Measurements from ENCODE around the gene TNFAIP8L3.
"Not testable (repeated sequence)": the region's sequence is repeated elsewhere in the genome, so short reads cannot be mapped to it uniquely, and the experiment has no call there.

The TNFAIP8L3 gene

DNA sequence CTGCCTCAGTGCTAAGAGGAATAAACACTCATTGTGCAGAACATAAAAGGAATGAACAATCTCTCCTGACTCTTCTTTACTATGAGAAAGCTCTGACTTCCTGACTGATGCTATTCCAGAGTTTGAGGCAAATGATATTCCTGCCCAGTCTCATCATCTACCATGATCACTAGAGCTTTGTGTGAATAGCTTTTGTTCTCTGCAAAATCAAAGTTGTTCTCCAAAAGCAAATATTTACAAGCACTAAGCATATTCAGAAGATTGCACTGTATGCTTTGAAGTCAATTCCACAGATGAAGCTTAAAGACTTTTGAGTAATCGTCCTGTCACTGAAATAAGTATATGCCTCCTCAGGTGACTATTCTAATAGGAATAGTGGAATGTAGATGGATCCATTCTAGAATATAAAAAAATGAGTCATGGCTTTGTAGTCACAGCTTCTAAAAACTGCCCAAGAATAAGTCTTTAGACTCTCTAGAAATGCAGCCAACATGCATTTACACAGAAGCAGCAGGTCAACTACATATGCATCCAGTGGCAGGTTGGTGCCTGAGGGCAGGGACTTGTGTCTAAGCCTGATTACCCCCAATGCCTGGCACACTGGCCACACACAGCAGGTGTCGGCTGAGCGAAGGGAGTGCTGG, 34.6 kb downstream of the TNFAIP8L3 start:
- no peak for DNase-seq (ENCODE audit: low read depth in 2 of 2)

DNA sequence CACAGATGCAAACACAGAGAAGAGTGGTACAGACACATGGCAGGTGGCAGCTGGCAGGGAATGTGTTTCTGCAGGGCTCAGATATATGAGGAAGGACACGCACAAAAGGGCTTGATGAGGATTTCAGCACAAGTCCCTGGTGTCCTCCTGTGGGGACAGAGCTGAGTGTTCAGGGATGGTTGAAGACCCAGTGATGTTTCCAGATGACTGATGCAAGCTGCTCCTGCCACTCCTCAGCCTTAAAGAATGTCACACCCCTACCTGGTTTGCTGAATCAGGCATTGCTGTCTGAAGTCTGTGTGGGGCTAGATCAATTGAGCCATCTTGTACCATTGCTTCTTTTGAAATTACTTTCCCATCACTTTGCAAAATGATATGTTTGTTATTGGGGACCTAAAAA, 40.2 kb downstream of the TNFAIP8L3 start:
- DNase-seq (ENCODE audit: low read depth in 2 of 2), result no peak

DNA sequence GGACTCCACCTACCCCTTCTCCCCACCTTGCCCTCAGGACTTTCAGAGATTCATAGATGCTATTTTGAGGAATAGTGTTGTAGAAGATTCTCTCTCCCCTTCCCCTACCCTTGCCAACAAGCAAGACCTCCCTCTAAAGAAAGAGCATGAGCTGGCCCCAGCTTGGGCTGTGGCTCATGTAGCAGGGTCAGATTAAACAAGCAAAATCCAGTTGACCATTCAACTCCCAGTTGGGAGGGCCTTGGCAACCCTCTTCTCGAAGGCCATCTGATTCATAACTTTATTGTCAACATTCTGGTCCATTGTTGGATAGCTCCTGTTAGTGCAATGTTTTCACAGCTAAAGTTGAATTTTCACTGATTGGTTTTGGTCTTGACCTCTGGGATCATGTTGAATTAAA, 41.1 kb downstream of the TNFAIP8L3 start:
- DNase-seq (ENCODE audit: low read depth in 2 of 2), result no peak

DNA sequence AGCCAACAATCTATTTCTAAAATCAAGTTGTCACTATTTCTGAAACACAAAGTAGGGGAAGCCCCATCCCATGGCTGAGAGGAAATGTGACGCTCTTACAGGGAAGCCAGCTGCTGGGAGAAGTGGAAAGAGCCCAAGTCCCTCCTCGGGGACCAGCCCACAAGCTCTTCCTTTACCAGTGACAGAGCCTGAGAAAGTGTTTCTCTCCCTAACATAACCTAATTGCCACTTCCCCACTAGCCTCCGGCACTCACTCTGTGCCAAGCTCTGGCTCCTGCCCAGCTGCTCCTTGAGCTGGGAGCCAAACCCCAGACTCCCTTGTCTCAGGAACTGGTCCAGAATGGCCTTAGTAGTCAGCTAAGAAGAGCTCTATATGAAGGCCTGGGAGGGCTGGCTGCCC, 42.9 kb downstream of the TNFAIP8L3 start:
- DNase-seq (ENCODE audit: low read depth in 2 of 2), result no peak

DNA sequence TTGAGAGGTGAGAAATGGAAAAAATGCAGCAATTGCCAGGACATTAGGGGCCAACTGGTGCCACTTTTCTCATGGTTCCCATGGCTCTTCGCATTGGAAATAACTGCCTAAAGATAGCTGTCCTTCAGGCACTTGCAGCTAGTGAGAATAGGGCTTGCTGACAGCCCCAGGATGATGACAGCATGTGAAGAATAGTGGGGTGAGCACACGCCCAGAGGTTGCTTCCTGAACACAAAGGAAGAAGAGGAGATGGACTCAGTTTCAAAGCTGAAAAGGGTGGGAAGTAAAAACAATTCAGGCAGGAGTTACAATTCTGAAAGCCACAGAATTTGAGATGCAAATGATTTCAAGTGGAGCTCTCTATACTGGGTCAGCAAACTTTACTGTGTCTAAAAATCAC, 45.6 kb downstream of the TNFAIP8L3 start:
- DNase-seq (ENCODE audit: low read depth in 2 of 2), result no peak

DNA sequence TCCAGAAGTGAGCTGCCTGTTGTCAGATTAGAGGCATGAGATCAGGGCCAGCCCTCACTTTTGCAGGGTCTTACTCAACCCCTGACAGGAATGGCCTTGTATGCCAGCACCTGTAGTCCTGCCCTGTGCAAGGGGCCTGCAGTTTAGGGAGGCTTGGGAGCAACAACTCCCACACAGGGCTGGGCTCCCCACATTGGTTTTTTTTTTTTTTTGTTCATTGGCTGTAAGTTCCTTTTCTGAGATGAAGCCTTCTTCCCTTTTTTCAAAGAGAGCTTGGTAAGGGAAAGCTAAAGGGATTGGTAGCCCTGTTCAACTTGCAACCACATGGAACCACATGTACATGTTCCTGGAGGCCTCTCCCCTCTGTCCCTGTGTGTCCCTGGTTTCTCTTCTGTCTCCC, 46.4 kb downstream of the TNFAIP8L3 start:
- DNase-seq (ENCODE audit: low read depth in 2 of 2), result no peak

DNA sequence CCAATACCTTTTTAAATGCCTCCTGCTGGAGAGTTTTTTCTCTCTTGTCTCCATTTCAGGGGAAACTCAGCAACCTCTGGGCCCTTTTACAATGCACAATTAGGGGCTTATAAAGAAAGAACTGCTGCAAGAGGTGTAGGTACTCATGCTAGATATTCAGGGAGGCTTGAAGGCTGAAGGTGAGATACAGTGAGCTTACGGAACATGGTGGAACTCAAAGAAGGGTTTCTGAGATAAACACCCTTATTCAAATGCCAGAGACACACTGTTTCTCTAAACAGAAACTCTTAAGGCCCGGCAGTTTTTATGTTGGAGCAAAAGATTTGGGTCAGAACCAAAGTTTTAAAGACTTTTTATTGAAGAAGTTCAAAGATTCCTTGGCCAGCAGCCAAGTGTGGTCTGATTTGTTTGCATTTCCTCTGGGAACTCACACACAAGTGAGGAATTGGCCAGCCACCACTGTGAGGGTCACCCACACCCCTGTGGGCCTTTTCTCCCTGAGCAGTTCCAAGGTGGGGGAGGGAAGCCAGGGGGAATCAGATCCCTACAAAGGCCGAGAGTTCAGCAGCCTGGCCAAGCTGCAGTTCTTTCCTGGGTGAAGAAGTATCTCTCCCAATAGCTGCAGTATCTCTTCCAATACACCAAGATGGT, 47.8 kb downstream of the TNFAIP8L3 start:
- no peak for DNase-seq (ENCODE audit: low read depth in 2 of 2)

DNA sequence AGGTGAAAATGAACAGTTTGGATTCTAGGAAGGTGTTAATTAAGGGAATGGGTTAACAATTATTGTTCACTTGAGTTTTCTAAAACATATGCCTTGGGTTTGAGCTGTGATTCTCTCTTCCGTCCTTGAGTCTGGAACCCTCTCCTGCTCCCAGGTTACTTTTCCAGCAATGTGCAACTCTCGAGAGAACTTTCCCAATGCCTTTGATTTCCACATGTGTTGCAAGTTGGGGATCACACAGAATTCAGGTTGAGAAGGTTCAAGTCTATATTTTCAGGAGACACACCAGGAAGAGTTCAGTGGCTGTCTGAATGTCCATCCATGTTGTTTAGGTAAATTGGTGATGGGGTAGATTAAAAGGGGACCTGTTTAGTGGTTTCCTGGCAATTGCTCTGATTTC, 48.7 kb downstream of the TNFAIP8L3 start:
- no peak for DNase-seq (ENCODE audit: low read depth in 2 of 2)

DNA sequence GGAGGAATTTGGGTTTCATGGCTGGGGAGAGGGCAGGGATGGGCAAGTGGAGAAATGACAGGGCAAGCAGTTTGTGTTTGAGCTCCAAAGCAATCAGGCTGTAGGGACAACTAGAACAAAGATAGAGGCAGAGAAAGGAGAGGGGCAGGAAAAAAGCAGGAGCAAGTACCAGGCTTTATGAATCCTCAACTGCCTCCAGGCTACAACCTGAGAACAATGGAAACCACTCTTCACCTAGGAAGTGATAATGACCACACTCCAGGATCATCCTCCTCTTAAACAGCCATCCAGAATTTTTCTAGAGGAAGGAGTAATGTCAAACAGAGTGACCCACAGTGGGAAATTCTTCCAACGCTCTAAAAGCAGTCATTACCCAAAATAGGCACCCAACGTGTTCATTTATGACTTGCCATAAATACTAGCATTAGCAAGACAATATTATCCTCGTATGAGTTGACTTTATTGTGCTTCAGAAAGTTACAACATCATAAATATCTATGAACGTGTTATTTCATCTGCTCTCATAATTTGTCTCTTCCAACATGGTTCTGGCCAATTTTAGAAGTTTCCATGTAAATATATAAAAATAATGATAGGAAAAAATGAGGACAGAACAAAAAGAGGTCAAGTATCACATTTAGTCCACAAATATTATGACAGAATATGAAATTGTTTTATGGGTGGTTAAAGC, 50.5 kb downstream of the TNFAIP8L3 start:
- DNase-seq (ENCODE audit: low read depth in 2 of 2), result no peak

DNA sequence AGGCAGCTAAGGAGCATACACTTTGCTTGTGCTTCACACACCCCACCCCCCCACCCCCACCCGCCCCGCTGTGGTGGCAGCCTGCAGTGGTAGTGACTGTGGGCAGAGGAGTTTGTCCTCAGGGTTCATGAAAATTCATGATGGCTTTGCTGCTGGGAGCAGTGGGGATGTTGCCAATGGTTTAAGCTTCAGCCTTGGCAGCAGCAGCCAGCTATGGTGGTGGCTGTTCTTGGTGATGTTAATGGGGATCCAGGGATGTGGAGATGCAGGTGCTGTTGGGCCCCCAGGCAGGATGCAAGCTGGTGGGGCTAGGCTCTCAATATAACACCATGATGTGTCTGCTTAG, 55.8 kb downstream of the TNFAIP8L3 start:
- no peak for DNase-seq (ENCODE audit: low read depth in 2 of 2)

DNA sequence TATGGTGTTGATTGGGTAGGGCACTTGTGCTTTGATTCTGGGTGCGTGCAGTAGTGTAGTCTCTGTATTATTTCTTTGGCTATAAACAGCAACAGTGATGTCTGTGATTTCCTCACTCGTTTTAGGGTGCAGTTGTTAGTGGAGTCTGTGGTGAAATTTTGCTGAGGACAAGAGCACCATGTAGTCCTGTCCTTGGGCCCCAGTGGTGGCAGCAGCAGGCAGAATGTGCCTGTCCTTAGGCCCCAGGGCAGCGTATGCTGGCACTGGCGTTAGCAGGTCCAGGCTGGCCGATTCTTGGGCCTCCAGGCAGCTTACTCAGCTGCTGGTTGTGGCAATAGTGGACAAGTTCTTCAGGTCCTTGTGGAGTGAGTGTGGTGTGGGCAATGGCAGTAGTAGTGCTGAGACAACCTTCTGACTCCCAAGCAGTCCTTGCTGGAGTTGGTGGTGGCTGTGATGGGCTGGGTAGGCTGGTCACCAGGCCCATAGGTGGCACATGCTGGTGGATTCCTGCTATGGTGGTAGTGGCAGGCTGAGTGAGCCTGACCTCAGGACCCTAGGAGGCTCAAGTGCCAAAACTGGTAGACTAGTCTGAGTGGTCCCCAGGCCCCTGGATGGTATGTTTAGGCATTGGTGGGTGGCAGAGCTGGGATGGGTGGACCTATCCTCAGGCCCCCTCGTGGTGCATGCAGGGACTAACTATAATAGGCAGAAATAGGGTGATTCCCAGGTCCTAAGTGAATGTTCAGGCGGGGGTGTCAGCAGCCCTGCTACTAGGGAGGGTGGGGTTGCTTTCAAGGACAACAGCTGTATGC, 56.3 kb downstream of the TNFAIP8L3 start:
- no peak for DNase-seq (ENCODE audit: low read depth in 2 of 2)

DNA sequence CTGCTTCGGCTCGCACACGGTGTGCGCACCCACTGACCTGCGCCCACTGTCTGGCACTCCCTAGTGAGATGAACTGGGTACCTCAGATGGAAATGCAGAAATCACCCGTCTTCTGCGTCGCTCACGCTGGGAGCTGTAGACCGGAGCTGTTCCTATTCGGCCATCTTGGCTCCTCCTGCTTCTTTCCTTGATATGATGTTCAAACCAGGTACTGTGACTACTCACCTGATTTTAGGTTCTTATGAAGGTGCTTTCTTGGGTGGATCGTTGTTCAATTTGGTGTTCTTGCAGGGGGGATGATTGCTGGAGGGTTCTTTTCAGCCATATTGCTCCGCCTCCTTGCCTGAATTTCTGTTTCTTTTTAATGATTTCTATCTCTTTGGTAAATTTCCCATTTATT, 57.2 kb downstream of the TNFAIP8L3 start:
- not testable (repeated sequence) for DNase-seq (ENCODE audit: low read depth in 2 of 2)

DNA sequence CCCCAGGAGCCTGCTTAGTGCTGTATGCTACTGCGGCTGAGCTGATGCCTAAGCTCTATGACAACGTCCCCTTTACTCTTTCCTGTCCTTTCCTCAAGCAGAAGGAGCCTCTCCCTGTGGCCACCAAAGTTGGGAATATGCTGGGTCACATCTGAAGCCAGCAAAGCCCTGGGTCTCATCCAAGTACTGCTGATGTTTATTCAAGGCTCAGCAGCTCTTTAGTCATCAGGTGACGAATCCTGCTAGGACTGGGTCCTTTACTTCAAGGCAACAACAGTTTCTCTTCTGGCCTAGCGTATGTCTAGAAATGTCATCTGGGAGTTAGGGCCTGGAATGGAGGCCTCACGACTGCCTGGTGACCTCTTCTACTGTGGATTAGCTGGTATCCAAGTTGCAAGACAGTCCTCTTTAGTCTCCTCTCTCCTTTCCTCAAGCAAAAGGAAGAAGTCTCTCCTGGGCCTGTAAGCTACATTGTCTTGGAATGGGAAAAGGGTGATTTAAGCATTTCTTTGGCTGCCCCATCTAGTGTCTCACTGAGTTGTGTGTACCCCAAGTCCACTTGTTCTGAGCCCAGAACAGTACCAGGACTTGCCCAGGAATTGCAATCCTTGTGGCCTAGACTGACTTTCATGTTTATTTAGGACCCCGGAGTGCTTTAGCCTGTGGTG, 63.9 kb downstream of the TNFAIP8L3 start:
- DNase-seq (ENCODE audit: low read depth in 2 of 2), result no peak

DNA sequence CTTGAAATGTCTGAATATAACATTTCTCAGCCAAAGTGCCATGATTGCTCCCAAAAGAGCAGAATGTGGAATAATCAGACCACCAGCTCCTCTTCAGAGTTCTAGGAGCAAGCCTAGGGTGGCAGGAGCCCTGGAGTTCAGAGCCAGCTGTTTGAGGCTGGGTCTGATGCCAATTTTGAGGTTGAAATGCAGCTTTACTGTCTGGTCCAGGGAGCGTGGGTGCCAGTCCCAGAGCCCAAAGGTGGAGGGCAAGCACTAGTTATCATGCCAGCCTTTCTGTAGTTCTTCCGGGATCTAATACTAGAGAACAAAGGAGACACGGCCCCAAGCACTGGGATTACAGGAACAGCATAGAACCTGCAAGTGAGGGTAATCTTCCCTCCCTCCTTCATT, 69.3 kb downstream of the TNFAIP8L3 start:
- no peak for DNase-seq (ENCODE audit: low read depth in 2 of 2)

DNA sequence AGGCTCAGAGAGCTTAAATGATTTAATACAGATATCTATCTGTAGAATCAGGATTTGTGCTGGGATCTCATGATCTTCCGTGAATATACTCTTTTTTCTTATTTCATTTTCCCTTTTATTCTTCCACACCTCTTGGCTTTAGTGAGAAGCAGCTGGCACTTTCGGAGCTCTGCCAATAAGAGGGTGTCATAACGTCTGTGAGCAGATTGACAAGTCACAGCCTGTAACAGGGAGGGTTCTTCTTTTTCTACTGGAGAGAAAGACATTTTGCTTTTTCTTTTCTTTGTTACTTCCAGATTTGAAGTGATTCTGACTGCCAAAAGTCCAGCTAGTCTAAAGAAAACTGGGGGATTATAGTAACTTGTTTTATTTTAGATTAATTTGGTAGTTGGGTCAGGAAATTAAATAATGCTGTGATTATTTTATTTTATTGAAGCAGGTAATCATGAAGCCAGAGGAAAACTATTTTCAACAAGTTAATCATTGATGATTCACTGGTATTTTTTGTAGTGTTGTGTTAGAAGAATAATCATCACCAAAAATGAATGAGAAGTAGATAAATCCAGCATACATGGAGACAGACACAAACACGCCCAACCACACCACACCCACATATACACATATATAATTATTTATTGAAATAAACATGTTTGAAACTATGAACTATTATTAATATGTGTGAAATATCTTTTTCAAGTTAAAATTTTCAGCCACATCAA, 69.8 kb downstream of the TNFAIP8L3 start:
- DNase-seq (ENCODE audit: low read depth in 2 of 2), result no peak

DNA sequence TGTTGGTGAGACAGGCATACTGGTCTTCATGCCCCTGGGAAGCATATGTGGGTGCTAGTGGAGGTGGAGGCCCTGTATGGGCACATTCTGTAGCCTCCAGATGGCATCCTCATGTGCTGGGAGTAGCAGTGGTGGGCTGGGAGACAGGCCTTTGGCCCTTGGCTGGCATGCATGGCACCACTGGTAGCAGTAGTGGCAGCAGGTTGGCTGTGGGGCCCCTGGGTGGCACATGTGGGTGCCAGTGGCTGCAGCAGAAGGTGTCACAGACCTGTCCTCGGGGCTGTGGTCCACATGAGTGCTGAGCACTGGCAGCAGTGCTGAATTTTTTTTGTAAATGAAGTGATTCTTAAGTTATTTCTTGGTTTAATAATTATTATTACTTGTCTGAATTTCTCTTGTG, 71.2 kb downstream of the TNFAIP8L3 start:
- DNase-seq (ENCODE audit: low read depth in 2 of 2), result no peak

DNA sequence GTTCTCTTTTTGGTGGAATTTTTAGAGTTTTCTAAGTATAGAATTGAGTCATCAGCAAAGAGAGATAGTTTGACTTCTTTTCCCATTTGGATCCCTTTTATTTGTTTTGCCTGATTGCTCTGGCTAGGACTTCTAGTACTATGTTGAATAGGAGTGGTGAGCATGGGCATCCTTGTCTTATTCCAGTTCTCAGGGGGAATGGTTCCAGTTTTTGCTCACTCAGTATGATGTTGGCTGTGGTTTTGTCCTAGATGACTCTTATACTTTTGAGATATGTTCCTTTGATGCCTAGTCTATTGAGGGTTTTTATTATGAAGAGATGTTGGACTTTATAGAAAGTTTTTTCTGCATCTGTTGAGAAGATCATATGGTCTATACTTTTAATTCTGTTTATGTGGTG, 72.5 kb downstream of the TNFAIP8L3 start:
- no peak for DNase-seq (ENCODE audit: low read depth in 2 of 2)

DNA sequence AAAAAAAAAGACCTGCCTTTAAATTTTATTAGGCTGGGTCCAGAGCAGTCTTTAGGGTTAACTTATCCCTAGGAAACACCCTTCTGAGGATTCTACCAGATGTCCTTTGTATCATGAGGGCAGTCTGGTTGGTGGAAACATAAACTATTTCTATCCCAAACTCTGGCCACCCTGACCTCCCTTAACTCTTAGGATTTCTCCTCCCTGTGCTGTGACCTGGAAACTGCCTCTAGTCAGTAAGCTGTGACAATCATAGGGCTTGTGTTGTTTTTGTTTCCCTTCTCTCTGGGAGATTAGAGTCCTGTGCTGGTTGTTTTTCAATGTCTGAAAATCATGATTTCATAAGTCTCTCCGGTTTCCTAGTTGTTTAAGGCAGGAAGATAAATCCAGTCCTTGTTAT, 78.1 kb downstream of the TNFAIP8L3 start:
- DNase-seq (ENCODE audit: low read depth in 2 of 2), result no peak

DNA sequence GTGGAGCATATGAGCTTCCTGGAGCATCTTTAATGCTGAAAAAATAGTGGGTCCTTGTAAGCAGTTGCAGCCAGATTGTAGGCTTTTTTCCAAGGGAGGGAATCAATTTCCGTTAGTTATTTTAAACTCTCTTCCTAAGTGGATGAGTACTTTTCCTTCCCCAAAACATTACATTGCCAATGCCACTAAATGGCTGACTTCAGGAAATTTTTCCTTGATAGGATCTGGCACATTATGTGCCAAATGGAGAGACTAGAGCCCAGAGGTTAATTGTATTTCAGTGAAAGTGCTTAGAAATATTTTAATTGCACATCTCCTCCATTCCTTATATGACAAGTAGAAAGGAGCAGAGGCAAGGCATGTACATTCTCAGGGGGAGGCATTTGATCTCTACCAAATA, 83.5 kb downstream of the TNFAIP8L3 start:
- no peak for DNase-seq (ENCODE audit: low read depth in 2 of 2)

DNA sequence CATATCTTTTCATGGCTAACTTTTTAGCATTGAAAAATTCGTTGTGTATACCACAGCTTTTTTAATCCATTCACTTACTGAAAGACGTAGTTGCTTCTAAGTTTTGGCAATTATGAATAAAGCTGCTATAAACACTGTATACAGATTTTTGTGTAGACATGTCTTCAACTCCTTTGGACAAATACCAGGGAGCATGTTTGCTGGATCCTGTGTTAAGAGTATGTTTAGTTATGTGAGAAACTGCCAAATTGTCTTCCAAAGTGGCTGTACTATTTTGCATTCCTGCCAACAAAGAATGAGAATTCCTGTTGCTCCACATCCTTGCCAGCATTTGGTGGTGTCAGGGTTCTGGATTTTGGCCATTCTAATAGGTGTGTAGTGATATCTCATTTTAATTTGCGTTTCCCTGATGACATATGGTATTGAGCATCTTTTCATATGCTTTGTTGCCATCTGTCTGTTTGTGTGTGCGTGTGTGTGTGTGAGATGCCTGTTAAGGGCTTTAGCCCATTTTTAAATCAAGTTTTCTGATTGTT, 87.5 kb downstream of the TNFAIP8L3 start:
- DNase-seq (ENCODE audit: low read depth in 2 of 2), result no peak
